Dermis microvascular lymphatic vessel endothelial cell (primary cell): ENCODE data around the gene KIAA1328. TPM values are rescaled to one million over a fixed set of nuclear protein-coding genes. Genes with fewer than 3 reads are reported as not detected.

Experiments
- DNase-seq, 2 donors: peaks; one replicate each; pipeline versions ENCODE4 v3.0.0 to v3.0.0-alpha.2; 2010; ENCODE audit warnings: low read depth in 2 of 2
- total RNA-seq: library from RNA; depleted of rRNA; stranded (reverse); fragments of >200 nt; gene quantifications from 2 replicates; pipeline ENCODE4 v1.2.1, GENCODE V29; 2014

KIAA1328 gene
- total RNA-seq, 1 donor from 2014 or later, result 3.0 TPM

- DNase-seq, result no peak
These were observed 389.2 kb downstream of the KIAA1328 start for GRCh38 chr18:37218022-37218590.

- DNase-seq, result no peak
These were observed 390.3 kb downstream of the KIAA1328 start for GRCh38 chr18:37219257-37219656.

GRCh38 chr18:37222354-37222998, 393.5 kb downstream of the KIAA1328 start:
- DNase-seq, result no peak

- no peak for DNase-seq
These were observed 394.1 kb downstream of the KIAA1328 start for GRCh38 chr18:37222999-37223378.

GRCh38 chr18:37225279-37225678, 396.4 kb downstream of the KIAA1328 start:
- no peak for DNase-seq

- no peak for DNase-seq
These were observed 401.8 kb downstream of the KIAA1328 start for GRCh38 chr18:37230768-37231167.

GRCh38 chr18:37231251-37231650, 402.3 kb downstream of the KIAA1328 start:
- no peak for DNase-seq

- no peak for DNase-seq
These were observed 406.7 kb downstream of the KIAA1328 start for GRCh38 chr18:37235583-37235982.

- DNase-seq, result no peak
These were observed 409.6 kb downstream of the KIAA1328 start for GRCh38 chr18:37238282-37239108.

- no peak for DNase-seq
These were observed 413.2 kb downstream of the KIAA1328 start for GRCh38 chr18:37242091-37242490.

GRCh38 chr18:37242826-37243560, 414.1 kb downstream of the KIAA1328 start:
- no peak for DNase-seq

GRCh38 chr18:37243741-37244140, 414.8 kb downstream of the KIAA1328 start:
- DNase-seq, result no peak

GRCh38 chr18:37244618-37245017, 415.7 kb downstream of the KIAA1328 start:
- no peak for DNase-seq

- DNase-seq, result no peak
These were observed 417.9 kb downstream of the KIAA1328 start for GRCh38 chr18:37246779-37247340.

- DNase-seq, result no peak
These were observed 418.7 kb downstream of the KIAA1328 start for GRCh38 chr18:37247497-37248161.

GRCh38 chr18:37248281-37248680, 419.4 kb downstream of the KIAA1328 start:
- no peak for DNase-seq

- DNase-seq, result no peak
These were observed 420.4 kb downstream of the KIAA1328 start for GRCh38 chr18:37249171-37249886.

- DNase-seq, result no peak
These were observed 421.1 kb downstream of the KIAA1328 start for GRCh38 chr18:37249895-37250618.

- DNase-seq, result no peak
These were observed 422.8 kb downstream of the KIAA1328 start for GRCh38 chr18:37251679-37252078.

- DNase-seq, result no peak
These were observed 423.4 kb downstream of the KIAA1328 start for GRCh38 chr18:37252342-37252741.
